ENCODE results near the gene KNSTRN.

The KNSTRN gene

DNA sequence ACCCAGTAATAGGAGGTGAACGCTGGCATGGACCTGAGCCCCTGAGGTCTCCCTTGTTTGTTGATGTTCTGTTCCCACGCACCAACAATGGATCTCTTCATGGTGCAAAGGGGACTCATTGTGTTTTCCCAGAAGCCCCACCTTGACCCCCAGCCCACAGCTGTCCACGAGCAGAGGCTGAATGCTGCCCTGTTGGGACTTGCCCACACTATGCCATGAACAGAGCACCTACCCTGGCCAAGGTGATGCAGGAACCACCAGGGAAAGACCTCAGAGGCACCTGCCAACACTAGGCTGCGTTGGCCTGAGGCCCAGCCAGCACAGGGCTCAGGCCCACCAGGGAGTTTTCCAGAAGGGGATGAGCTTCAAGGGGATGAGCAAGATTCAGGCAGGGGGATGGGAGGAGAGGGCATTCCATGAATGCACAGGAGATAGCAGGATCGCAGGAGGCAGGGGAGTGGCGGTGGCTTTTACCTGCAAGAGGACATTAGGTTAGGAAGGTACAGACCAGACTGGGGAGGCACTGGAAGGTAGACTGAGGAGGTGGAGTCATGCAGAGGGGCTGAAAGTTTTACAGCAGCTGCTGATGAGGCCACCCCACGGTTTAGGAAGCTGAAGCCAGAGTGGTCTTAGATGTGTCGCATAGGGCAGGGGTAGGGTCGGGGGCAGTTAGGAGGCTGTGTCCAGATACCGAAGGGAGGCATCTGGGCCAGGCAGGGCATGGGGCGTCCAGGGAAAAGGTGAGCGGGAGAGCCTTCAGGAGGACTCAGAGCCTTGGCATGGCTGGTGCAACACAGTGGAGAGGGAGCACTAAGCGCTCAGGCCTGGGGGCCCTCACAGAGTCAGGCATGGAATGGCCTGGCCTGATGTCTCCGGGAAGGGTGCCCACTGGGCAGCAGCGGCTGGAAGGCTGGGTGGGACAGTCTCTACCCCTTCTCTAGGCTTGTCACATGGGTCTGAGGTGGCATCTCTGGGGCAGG is 35.7 kb upstream of the KNSTRN start:
- DNase-seq (ENCODE audit: insufficient read length) (no peak), FAIRE-seq (no peak)
- no peak for TF ChIP-seq POLR2AphosphoS5 (IDR thresholded peaks at IDR 0.05; ENCODE audit: low read depth, low read length)
- TF ChIP-seq TAF1 (IDR thresholded peaks at IDR 0.05; ENCODE audit: borderline replicate concordance, low read depth, low read length) = no peak
- no peak for TF ChIP-seq POLR2A (IDR thresholded peaks at IDR 0.05; ENCODE audit: low read depth, low read length)

DNA sequence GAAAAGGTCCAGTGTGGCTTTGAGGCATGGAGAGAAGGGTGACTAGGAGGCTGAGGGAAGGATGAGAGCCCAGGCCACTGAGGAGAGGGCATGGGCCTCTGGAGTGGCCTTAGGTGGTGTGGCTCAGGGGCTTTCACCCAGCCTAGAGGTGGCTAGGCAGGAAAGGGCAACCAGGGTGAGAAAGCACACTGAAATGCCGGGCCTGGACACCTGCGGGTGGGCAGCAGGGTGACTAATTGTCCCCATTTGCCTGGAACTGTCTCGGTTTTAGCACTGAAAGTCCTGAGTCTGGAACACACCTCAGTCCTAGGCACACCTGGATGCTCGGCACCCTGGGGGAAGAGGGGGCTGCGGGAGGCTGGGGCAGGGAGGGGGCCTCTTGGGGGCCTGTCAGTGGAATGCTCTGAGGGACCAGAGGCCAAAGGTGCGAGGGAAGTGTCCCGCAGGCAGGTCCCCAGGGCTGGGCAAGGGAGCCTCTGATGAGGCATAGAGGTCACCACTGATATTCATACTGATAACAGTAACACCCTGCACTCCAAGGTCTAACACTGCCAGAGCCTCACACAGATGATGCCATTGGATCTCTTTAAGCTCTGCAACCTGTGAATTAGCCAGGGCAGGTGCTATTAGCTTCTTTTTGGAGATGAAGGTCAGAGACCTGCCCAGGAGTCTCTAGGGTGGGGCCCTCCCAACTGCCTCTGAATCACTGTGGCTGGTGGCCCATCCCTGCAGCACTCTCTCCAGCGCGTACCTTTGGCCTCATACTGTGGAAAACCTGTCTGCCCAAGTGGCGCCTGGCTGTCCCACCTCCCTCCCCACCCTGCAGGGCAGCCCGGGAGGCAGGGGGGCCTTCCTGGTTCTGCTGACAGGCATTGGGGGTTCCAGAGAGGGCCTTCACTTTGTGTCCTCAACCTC is 34.7 kb upstream of the KNSTRN start:
- no peak for DNase-seq (ENCODE audit: insufficient read length)
- no peak for TF ChIP-seq TAF1 (IDR thresholded peaks at IDR 0.05; ENCODE audit: borderline replicate concordance, low read depth, low read length)
- TF ChIP-seq POLR2AphosphoS5 (IDR thresholded peaks at IDR 0.05; ENCODE audit: low read depth, low read length) = no peak
- no peak for TF ChIP-seq POLR2A (IDR thresholded peaks at IDR 0.05; ENCODE audit: low read depth, low read length)
- no peak for FAIRE-seq

DNA sequence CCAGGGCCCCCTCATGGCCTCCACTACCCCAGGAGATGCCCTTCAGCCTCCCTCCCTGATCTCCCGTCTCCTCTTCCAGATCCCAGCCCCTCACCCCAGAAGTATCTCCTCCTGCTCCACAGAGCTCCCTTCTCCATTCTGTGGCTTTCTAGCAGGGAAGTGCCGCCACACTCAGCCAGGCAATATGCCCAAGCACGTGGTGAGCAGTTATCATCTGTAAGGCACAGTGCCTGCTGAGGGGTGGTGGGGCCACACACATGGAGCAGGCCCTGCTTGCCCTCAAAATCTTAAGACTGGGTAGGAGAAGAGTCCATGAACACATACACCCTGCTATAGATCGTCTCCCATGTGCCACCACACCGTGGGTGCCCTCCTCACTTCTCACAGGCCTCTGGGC is 34.0 kb upstream of the KNSTRN start:
- no peak for DNase-seq (ENCODE audit: insufficient read length)
- FAIRE-seq = no peak
- TF ChIP-seq POLR2AphosphoS5 (IDR thresholded peaks at IDR 0.05; ENCODE audit: low read depth, low read length) = no peak
- TF ChIP-seq TAF1 (IDR thresholded peaks at IDR 0.05; ENCODE audit: borderline replicate concordance, low read depth, low read length) = no peak
- TF ChIP-seq POLR2A (IDR thresholded peaks at IDR 0.05; ENCODE audit: low read depth, low read length) = no peak

DNA sequence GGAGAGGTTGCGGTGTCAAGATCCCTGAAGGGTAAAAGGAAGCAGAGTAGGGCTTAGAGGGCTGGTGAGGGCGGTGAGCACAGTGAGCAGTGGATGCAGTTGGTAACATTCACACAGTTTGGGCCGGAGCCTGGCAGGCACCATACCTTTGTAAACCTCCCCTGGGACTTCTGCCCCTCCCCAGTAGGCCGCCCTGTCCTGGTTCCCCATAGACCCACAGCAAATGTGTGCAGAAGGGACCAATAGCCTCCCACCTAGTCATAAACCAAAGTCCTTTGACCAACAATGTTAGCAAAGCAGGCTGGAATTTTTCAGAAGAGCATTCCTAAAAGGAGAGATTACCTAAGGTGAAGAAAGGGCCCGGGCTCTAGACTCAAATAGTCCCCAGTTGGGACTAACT is 33.4 kb upstream of the KNSTRN start:
- FAIRE-seq (no peak), DNase-seq (ENCODE audit: insufficient read length) (no peak)
- TF ChIP-seq POLR2AphosphoS5 (IDR thresholded peaks at IDR 0.05; ENCODE audit: low read depth, low read length) (no peak), TAF1 (IDR thresholded peaks at IDR 0.05; ENCODE audit: borderline replicate concordance, low read depth, low read length) (no peak), POLR2A (IDR thresholded peaks at IDR 0.05; ENCODE audit: low read depth, low read length) (no peak)

DNA sequence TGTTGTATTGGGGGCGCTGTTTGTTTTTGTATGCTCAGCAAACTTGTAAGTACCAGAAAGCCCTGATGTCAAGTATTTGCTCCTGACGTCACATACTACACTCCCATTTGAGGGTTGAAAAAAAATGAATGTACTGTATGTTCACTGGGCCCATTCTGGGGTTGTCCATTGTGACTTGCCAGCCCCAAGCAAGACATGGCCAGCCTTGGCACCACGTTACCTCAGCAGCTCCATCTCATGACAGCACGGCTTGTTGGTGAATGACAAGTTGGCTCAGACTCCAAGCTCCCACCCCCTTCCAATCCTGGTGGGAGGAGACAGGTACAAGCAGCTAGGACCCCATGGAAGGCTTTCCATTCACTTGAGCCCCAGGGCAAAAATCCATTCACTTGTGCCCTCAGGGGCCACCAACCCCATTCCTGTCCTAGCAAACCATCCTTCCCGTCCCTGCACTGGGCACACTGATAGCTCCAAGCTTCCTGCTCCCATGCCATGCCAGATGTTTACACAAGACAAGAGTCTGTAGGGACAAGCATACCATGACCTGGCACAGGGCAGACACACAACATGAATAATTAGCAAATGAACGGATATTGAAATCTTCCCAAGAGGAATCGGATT is 30.1 kb upstream of the KNSTRN start:
- FAIRE-seq = no peak
- no peak for TF ChIP-seq TAF1 (IDR thresholded peaks at IDR 0.05; ENCODE audit: borderline replicate concordance, low read depth, low read length)
- TF ChIP-seq POLR2AphosphoS5 (IDR thresholded peaks at IDR 0.05; ENCODE audit: low read depth, low read length) = no peak
- TF ChIP-seq POLR2A (IDR thresholded peaks at IDR 0.05; ENCODE audit: low read depth, low read length) = no peak
- no peak for DNase-seq (ENCODE audit: insufficient read length)

DNA sequence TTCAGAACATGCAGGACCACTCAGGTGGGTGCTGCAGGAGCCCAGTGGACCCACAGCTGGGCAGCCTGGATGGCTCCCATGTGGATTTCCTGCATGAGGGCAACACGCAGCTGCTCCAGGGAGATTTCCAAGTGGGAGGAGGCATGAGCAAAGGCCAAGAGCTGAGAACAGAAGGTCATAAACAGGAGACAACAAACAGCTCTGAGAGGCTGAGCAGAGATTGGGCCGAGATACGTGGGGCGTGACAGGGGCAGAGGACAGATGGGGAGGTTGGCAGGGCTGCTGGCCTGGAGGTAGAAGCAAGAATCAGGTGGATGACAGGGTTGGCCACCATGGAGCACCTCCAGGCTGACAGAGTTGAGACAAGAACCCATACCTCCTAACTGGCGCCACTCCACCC is 28.8 kb upstream of the KNSTRN start:
- DNase-seq (ENCODE audit: insufficient read length) (no peak), FAIRE-seq (no peak)
- TF ChIP-seq TAF1 (IDR thresholded peaks at IDR 0.05; ENCODE audit: borderline replicate concordance, low read depth, low read length) (no peak), POLR2AphosphoS5 (IDR thresholded peaks at IDR 0.05; ENCODE audit: low read depth, low read length) (no peak), POLR2A (IDR thresholded peaks at IDR 0.05; ENCODE audit: low read depth, low read length) (no peak)

DNA sequence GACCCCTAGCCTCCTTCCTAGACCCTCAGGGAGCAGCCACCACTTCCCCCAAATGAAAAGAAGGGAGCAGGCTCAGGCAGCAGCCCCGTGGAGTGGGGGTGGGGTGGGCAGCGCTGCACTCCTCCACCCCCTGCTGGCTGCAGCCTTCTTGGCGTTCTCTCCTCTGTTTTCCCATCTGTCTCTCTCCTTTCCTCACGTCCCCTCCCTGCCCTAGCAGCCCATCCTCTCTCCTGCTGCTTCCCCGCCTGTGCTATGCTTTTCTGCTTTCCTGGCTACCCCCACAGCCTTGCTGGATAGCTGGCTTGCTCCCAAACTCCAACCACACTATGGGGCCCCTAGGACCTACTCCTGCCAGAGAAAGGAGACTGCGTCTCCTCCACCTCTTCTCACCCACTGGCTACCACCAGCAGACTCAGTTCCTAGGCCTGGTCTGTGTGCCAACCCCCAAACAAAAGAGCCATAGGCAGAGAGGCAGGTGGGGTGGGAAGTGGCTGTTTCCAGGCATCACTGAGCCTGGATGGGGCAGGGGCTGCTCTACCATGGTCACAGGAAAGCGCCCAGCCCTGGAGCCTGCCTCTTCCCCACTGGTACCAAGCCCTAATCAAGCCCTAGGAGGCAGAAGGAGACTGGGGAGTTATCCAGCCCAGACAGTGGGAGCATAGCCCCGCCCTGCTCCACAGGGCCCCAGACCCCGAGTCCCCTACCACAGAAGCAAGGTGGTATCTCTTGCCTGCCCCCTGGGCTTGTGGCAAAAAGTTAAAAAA is 27.9 kb upstream of the KNSTRN start:
- TF ChIP-seq POLR2AphosphoS5 (IDR thresholded peaks at IDR 0.05; ENCODE audit: low read depth, low read length) (no peak), POLR2A (IDR thresholded peaks at IDR 0.05; ENCODE audit: low read depth, low read length) (no peak), TAF1 (IDR thresholded peaks at IDR 0.05; ENCODE audit: borderline replicate concordance, low read depth, low read length) (no peak)
- DNase-seq (ENCODE audit: insufficient read length) (no peak), FAIRE-seq (no peak)

DNA sequence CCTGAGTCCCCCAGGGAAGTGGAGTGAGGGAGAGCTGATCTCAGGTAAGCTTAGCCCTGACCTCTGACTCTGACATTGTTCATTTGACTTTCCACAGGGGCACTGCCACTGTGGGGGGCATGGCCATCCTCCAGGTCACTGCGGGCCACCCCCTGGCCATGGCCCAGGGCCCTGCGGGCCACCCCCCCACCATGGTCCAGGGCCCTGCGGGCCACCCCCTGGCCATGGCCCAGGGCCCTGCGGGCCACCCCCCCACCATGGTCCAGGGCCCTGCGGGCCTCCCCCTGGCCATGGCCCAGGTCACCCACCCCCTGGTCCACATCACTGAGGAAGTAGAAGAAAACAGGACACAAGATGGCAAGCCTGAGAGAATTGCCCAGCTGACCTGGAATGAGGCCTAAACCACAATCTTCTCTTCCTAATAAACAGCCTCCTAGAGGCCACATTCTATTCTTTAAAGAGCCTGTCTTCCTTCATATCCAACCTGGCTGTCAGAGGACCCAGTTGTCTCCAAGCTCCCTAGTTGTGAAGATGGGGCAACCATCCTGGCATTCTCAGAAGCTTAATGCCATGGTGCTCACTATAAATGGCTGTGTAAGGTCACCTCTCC is 26.4 kb upstream of the KNSTRN start:
- FAIRE-seq (no peak), DNase-seq (ENCODE audit: insufficient read length) (no peak)
- TF ChIP-seq POLR2AphosphoS5 (IDR thresholded peaks at IDR 0.05; ENCODE audit: low read depth, low read length) = no peak
- TF ChIP-seq TAF1 (IDR thresholded peaks at IDR 0.05; ENCODE audit: borderline replicate concordance, low read depth, low read length) = no peak
- TF ChIP-seq POLR2A (IDR thresholded peaks at IDR 0.05; ENCODE audit: low read depth, low read length) = no peak

DNA sequence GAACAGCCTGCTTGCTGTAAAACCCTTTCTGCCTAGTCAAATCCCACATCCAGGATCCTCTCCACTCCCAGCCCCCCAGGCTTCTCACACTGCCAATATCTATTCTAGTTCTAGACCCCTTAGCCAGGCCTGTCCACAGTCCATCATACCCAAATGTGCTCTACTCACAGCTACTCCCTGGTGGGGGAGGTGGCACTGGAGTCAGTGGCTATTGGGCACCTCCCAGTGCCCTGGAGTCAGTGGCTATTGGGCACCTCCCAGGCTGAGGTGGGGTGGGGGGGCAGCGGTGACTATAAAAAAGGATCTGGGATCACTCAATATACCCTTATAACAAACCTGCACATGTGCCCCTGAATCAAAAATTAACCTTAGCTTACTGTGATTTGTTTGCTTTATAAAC is 25.3 kb upstream of the KNSTRN start:
- FAIRE-seq (no peak), DNase-seq (ENCODE audit: insufficient read length) (no peak)
- no peak for TF ChIP-seq POLR2A (IDR thresholded peaks at IDR 0.05; ENCODE audit: low read depth, low read length)
- TF ChIP-seq TAF1 (IDR thresholded peaks at IDR 0.05; ENCODE audit: borderline replicate concordance, low read depth, low read length) = no peak
- TF ChIP-seq POLR2AphosphoS5 (IDR thresholded peaks at IDR 0.05; ENCODE audit: low read depth, low read length) = no peak

Data from GM12892 (cell line).